DMS53 treated with DMSO at 0.1 percent for 48 hours (cell line): Measurements from ENCODE around the gene PRSS21.

Experiments used
- DNase-seq: peaks from one replicate; lab custom pipeline; 2025; ENCODE audit not compliant: unreplicated experiment; lab: John Stamatoyannopoulos, UW

The PRSS21 gene

DNA sequence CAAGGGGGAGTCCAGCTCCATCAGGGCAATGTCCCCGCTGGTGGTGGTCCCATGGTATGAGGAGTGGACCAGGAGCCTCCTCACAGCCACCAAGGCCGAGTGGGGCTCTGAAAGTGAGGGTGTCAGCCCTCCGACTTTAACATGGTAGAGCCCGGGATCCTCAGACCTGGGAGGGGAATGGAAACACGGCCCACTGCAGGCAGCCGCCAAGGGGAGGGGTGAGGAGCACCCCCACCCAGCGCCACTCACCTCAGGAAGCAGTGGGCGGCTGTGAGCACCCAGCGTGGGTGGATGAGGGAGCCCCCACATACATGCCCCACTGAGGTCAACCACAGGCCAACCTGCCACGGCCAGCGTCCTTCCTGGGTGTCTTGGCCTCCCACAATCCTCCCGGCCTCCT lies 23.9 kb downstream of the PRSS21 start:
- no peak for DNase-seq

- DNase-seq = no peak
These were observed 24.7 kb downstream of the PRSS21 start for GRCh38 chr16:2841606-2842339.

- no peak for DNase-seq
These were observed 25.4 kb downstream of the PRSS21 start for GRCh38 chr16:2842340-2843000.

GRCh38 chr16:2843526-2843925 lies 26.5 kb downstream of the PRSS21 start:
- no peak for DNase-seq

DNA sequence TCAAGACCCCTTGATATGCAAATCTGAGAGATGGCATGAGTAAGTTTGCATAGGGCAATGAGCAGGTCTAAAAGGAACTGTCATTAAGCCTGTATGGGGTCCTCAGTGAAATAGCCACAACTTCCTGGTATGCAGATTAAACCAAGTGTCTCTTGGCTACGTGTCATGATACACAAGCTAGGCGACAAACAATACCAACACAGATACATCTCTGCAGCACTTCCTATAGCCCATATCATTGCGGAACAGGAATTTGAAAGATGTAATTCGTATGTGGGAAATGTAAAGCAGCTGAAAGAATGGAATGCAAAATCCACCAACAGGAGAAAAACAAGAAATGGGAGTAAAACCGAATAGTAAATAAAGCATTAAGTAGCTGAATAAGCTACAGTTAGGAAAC lies 28.1 kb downstream of the PRSS21 start:
- no peak for DNase-seq

GRCh38 chr16:2846511-2847310 lies 29.7 kb downstream of the PRSS21 start:
- no peak for DNase-seq

DNA sequence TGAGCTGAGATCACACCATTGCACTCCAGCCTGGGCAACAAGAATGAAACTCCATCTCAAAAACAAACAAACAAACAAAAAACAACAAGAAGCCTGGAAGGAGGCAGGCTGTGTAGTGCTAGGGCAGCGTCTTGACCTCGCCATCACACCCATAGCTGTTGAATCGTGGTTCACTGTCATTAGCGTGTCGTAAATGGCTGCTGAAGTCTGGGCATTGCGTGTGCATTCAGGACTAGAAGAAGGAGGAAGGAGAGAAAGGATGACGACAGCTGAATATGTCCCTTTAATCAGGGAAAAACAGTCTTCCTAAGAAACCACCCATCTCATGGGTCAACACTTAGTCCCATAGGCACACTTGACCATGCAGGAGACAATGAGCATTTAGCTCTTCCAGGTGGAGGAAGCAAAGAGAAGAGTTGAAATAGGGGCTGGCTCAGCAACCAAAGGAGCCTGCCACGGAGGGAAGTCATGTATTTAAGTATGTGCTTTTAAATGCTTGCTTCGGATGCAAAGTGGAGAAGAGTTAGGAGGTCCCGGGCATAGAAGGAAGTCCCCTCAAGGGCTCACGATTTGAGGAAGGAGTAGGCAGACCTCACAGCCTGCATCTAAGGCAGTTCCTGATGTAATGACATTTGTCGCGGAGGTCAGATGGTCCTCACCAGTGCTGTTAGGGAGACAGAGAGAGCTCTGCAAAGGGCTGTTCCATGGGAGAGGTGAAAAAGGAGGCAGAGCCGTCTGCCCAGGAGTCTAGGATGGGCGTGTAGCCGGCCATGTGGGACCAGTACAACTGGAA lies 32.1 kb downstream of the PRSS21 start:
- no peak for DNase-seq

DNA sequence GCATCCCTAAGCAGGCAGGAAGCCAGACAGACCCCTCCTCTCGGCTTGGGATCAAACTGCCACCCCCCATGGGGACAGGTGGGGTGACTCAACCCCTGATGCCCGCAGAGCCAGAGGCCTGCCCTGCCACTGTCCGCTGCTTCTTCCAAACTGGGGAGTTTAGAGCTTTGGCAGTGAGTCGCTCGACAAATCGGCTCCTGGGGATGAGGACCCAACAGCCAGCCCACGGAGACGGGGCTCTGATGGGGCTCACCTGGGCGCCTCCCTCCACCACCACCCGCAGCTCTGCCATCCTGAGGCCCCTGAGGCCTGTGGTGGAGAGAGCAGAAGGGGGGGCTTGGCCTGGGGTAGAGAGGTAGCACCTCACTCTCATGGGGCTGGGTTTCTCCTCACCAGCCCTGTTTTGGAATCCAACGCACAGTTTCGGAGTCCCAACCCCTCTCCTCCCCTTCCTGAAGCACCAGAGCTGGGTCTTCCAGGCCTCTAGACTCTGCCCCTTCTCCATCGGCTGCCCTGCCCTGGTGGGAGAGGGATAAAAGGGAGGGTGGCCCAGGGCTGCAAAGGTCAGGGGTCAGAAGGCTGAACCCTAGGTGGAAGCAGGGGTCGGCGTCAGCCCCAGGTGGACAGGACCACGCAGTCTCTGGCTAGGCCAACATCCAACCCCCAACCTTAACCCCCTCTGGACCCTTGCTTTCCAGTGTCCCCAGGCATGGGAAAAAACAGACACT lies 35.1 kb downstream of the PRSS21 start:
- no peak for DNase-seq

DNA sequence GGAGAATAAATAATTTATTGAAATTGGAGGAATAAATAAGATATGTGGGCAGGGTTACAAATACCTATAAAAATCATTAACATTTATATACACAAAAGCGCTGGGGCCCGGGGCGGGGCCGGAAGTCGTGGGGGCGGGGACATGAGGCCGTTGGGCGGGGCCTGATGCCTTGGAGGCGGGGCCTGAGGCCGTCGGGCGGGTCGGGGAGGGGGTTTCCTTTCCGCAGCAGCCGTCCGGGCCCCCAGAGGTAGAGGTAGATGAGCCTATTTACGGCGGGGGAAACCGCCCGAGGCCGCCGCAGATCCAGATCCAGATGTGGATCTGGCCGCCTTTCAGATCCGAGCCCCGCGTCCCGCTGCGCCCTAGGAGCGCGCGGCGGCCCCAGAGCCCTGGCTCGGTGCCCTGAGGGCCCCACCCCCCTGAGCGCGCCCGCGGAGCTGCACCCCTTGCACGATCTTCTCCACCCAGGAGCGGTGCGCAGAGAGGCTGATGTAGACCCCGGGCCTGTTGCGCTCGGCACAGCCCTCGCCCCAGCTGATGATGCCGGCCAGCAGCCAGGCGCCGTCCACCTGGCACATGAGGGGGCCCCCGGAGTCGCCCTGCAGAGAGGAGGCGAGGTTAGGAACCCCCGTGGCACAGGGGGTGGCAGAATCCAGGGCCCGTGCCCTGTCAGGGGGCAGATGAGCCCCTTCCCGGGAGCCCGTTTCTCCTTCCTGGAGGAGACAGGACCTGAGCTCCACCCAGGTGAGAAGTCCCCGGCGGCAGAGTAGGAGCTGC lies 35.9 kb downstream of the PRSS21 start:
- no peak for DNase-seq

- no peak for DNase-seq
These were observed 36.6 kb downstream of the PRSS21 start for GRCh38 chr16:2853531-2854073.

- no peak for DNase-seq
These were observed 37.8 kb downstream of the PRSS21 start for GRCh38 chr16:2854700-2855309.

DNA sequence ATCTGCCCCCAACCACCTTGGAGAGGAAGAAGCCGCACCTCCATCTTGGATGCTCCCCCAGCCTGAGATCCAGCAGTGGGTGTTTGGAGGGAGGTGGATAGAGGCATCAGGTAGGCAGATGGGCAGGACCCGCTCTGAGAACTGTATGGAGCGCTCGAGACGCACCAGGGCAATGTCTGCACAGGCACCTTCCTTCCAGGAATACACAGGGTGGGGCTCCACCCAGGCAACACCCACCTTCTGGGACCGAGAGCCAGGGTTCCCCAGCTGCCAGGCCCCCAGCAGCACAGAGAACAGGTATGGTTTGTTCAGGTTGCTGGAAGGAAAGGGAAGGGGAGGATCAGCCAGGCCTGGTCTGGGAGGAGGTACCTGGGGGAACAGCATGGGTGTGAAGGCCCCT lies 38.5 kb downstream of the PRSS21 start:
- DNase-seq = no peak

DNA sequence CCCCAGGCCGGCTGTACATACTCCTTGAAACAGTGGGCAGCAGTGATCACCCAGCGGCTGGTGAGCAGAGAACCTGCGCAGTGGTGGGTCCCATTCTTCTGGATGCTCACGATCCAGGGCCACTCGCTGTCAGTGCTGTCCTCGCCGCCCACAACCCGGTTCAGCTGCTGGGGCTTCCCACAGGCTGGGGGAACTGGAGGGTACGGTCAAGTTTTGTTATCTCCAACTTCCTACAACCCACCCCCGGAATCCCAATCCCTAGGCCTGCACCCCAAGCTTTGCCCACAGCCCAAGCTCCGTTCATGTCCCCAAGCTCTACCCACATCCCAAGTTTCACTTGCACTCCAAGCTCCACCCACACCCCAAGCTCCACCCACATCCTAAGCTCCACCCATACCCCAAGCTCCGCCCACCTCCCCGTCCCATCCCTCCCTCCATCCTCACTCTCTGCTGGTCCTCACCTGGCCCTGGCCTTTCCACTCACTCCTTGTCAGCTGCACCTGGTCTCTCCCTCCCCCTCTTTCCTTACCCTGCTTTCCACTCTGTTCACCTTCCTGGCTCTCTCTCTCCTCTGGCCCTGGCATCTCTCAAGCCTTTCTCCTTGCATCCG lies 39.1 kb downstream of the PRSS21 start:
- no peak for DNase-seq

DNA sequence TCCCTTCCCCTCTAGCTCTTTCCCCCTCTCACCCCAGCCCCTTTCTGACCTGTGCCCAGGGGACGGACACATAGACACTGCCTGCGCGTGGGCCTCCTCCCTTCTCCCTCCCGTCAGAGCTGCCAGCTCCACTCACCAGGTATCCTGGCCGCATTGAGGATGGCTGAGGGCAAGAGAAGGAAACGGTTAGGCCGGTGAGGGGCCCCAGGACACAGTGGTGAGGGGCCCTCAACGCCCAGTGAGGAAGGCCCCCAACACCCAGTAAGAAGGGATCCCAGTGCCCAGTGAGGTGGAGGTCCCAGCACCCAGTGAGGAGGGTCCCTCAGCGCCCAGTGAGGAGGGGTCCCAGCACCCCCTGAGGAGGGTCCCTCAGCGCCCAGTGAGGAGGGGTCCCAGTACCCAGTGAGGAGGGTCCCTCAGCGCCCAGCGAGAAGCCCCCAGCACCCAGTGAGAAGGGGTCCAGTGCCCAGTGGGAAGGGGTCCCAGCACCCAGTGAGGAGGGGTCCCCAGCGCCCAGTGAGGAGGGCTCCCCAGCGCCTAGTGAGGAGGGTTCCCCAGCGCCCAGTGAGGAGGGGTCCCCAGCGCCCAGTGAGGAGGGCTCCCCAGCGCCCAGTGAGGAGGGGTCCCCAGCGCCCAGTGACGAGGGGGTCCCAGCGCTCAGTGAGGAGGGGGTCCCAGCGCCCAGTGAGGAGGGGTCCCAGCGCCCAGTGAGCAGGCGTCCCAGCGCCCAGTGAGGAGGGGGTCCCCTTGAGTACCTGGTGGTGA lies 39.8 kb downstream of the PRSS21 start:
- DNase-seq = no peak

DNA sequence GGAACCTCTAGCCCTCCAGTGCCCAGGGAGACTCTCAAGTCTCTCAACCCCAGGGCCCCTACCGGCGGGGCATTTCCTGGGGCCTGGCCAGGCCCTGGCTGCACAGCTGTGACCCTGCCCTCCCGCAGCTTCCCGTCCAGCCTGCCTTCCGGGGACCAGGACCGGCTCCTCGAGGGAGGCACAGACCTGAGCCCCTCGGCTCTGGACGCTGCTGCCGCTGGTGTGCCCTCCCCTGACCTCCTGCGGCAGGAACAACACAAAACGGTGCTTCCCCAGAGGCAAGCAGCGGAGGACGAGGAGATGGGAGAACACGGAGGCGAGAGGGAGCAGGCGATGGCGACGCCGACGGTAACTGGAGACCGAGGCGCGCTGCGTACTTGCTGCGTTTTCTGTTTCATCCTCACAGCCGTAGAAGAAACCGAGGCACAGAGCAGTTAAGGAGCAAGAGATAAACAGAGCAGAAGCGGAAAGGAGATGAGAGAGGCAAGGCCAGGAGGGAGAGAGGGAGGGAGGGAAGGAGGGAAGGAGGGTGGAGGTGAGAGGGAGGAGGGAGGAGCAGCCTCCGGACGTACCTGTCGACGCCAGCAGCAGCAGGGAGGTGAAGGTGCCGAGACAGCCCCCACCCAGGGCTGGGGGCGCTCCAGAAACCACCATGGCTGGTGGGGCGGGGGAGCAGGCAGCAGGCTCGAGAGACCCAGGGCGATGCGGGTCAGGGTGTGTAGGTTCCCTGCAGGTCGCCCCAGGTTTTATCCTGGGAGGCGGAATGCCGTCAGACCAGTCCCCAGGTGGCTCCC lies 40.6 kb downstream of the PRSS21 start, which contains the start of gene PRSS22:
Gene PRSS22 (minus strand): TSS at position 720 of the 794 bp plus-strand sequence. CDS start 66 bp downstream, at position 654.
- peak; percentile 40 for DNase-seq

GRCh38 chr16:2858245-2859025 lies 41.4 kb downstream of the PRSS21 start:
- DNase-seq = peak; percentile 82
